Endothelial cell of umbilical vein (primary cell): Measurements from ENCODE around the gene SSC4D. TPM values are rescaled to one million over a fixed set of nuclear protein-coding genes. Genes with fewer than 3 reads are reported as not detected.

Experiments used
- BruUV-seq: library from RNA; stranded (reverse); fragments of 400-500 nt; replicated peaks from 2 replicates; lab custom pipeline; 2021; lab: Mats Ljungman, UMichigan
- CTCF ChIA-PET: fragments of 300-600, 350-600 bp; sonication (Branson Sonifier 250); formaldehyde crosslinking; loops from one replicate; lab custom pipeline; 2021; ENCODE audit warnings: antibody characterized with exemption, inconsistent platforms; lab: Charles Lee
- POLR2A ChIA-PET: fragments of 300-600, 350-600 bp; sonication (Branson Sonifier 250); formaldehyde crosslinking; loops from one replicate; lab custom pipeline; 2021; ENCODE audit warnings: antibody characterized with exemption, inconsistent platforms; lab: Charles Lee
- DNase-seq: peaks from one replicate; pipeline ENCODE4 v3.0.0-alpha.2; 2011; ENCODE audit warnings: low read depth, low spot score
- FAIRE-seq: peaks from 2 replicates; lab custom pipeline; 2011; peaks lifted over from hg19 to GRCh38; lab: Jason Lieb, UNC
- H2AFZ ChIP-seq: 2 replicates; pipeline ENCODE4 v1.6.0; 2012; ENCODE audit warnings: low read depth, low read length, control low read depth, inconsistent platforms
- H3K27ac ChIP-seq: 2 replicates; pipeline ENCODE4 v1.5.1; 2011; ENCODE audit warnings: low read depth, mild to moderate bottlenecking, control low read depth, low read length, moderate library complexity; ENCODE audit not compliant: insufficient read depth
- H3K27me3 ChIP-seq, 2 experiments: 2 replicates each; pipeline versions ENCODE4 v1.6.0 to v1.6.1; 2011; ENCODE audit warnings: low read length in 2 of 2, mixed read lengths in 1 of 2; ENCODE audit not compliant: control insufficient read depth in 2 of 2, insufficient read depth in 2 of 2
- H3K36me3 ChIP-seq, 2 experiments: 2 replicates in 1 of 2; 3 replicates in 1 of 2; pipeline ENCODE4 v1.5.1; 2011; ENCODE audit warnings: low read length in 2 of 2, mild to moderate bottlenecking in 1 of 2, moderate library complexity in 1 of 2; ENCODE audit not compliant: control insufficient read depth in 2 of 2, insufficient read depth in 2 of 2; ENCODE audit errors: extremely low read depth in 1 of 2
- H3K4me1 ChIP-seq: 3 replicates; pipeline ENCODE4 v1.5.1; 2011; ENCODE audit warnings: mild to moderate bottlenecking, low read length; ENCODE audit not compliant: control insufficient read depth, insufficient read depth; ENCODE audit errors: extremely low read depth
- H3K4me2 ChIP-seq: 2 replicates; pipeline ENCODE4 v1.6.1; 2011; ENCODE audit warnings: low read length, control low read depth, mixed read lengths; ENCODE audit not compliant: insufficient read depth
- H3K4me3 ChIP-seq, 3 experiments: fragments of 200-600 bp in 1 of 3; sonication (generic), shearing (Covaris generic) in 1 of 3; replicated peaks in 1 of 3; 2 replicates each; pipeline ENCODE4 v1.5.1; 2011 to 2016; ENCODE audit warnings: control low read depth in 3 of 3, low read length in 3 of 3, mild to moderate bottlenecking in 2 of 3, inconsistent platforms in 1 of 3, low read depth in 1 of 3, moderate library complexity in 1 of 3; ENCODE audit not compliant: insufficient read depth in 1 of 3
- H3K79me2 ChIP-seq: 2 replicates; pipeline ENCODE4 v1.6.0; 2012; ENCODE audit warnings: low read length, inconsistent platforms; ENCODE audit not compliant: control insufficient read depth, insufficient read depth
- H3K9ac ChIP-seq: replicated peaks from 2 replicates; pipeline ENCODE3; 2011; ENCODE audit warnings: low read length, control low read depth; ENCODE audit not compliant: insufficient read depth; ENCODE audit errors: extremely low read depth
- H3K9me1 ChIP-seq: replicated peaks from 3 replicates; pipeline ENCODE4 v1.6.0; 2011; ENCODE audit warnings: mild to moderate bottlenecking, low read length; ENCODE audit not compliant: control insufficient read depth, insufficient read depth; ENCODE audit errors: extremely low read depth
- H3K9me3 ChIP-seq: replicated peaks from 2 replicates; pipeline ENCODE4 v1.5.1; 2012; ENCODE audit warnings: low read length, inconsistent platforms; ENCODE audit not compliant: control insufficient read depth, insufficient read depth
- H4K20me1 ChIP-seq: replicated peaks from 2 replicates; pipeline ENCODE3; 2011; ENCODE audit warnings: mild to moderate bottlenecking, low read length; ENCODE audit not compliant: control insufficient read depth, insufficient read depth; ENCODE audit errors: extremely low read depth
- EZH2 ChIP-seq: IDR thresholded peaks from 2 replicates; pipeline ENCODE4 v1.6.1; 2012; ENCODE audit warnings: borderline replicate concordance, low read depth, mild to moderate bottlenecking, moderate library complexity, low read length, inconsistent platforms; ENCODE audit not compliant: severe bottlenecking
- FOS ChIP-seq: IDR thresholded peaks from 2 replicates; pipeline ENCODE4 v1.6.1; 2011; ENCODE audit warnings: mild to moderate bottlenecking, low read length, moderate library complexity, borderline replicate concordance; ENCODE audit not compliant: insufficient read depth
- GATA2 ChIP-seq: IDR thresholded peaks from 2 replicates; pipeline ENCODE4 v1.7.0; 2011; ENCODE audit warnings: low read depth, mild to moderate bottlenecking, moderate library complexity, mixed read lengths, low read length; ENCODE audit not compliant: insufficient read length, insufficient read depth
- JUN ChIP-seq: IDR thresholded peaks from 2 replicates; pipeline ENCODE4 v1.6.1; 2011; ENCODE audit warnings: borderline replicate concordance, low read depth; ENCODE audit not compliant: insufficient read length, insufficient read depth
- MAX ChIP-seq: IDR thresholded peaks from 2 replicates; pipeline ENCODE4 v1.6.1; 2011; ENCODE audit not compliant: insufficient read depth, insufficient read length
- POLR2A ChIP-seq: IDR thresholded peaks from 2 replicates; pipeline ENCODE4 v1.6.1; 2012; ENCODE audit warnings: low read depth, mild to moderate bottlenecking, control low read depth, low read length
- POLR2AphosphoS5 ChIP-seq: IDR thresholded peaks from 2 replicates; pipeline ENCODE4 v1.6.1; 2012; ENCODE audit warnings: low read depth, mild to moderate bottlenecking, control low read depth, low read length, moderate library complexity; ENCODE audit not compliant: insufficient read depth
- dilution Hi-C: fragments of 300-500 bp; cut with MboI; formaldehyde crosslinking; loops from one replicate; pipeline ENCODE4 v1.15.0; 2019; ENCODE audit warnings: low sequenced_read_pairs; ENCODE audit not compliant: extremely low pct_ligation_motif_present
- intact Hi-C: fragments of 100-400 bp; cut with micrococcal nuclease; formaldehyde crosslinking; loops from one replicate; pipeline ENCODE4 v1.10.0; 2022
- polyA plus RNA-seq, 4 experiments: library from polyadenylated mRNA; depleted of rRNA in 3 of 4; stranded (reverse) in 3 of 4; unstranded in 1 of 4; fragments of >200 nt; gene quantifications; 2 replicates each; pipeline versions ENCODE4 v1.2.1 to v1.2.3, GENCODE V29; 2011 to 2012; ENCODE audit warnings: missing spikeins in 1 of 4
- total RNA-seq: library from RNA; stranded (reverse); gene quantifications from 2 replicates; pipeline ENCODE4 v1.2.3, GENCODE V29; 2021

SSC4D gene
- total and polyA plus RNA-seq, 2 donors (not counting 3 experiments of a cell fraction or from before 2014, with no cell fraction given), result 0.46 to 0.88 TPM

GRCh38 chr7:76397409-76398183 is 11.9 kb downstream of the SSC4D start:
- Histone ChIP-seq H3K4me2 (peak overlapping the region; percentile 14), H3K79me2 (no peaks in the 10 kb centered on the region), H3K9ac (no peak overlapping the region), H3K36me3 (no peaks in the 10 kb centered on the region), H3K27ac (no peak overlapping the region), H4K20me1 (no peaks in the 10 kb centered on the region), H3K4me3 (peak overlapping the region in 1 of 3 experiments; percentile 29), H3K4me1 (peaks cover 4% of the 10 kb centered on the region), H3K9me3 (no peaks in the 10 kb centered on the region), H2AFZ (peak overlapping the region; percentile 72), H3K27me3 (no peaks in the 10 kb centered on the region), H3K9me1 (no peaks in the 10 kb centered on the region)
- dilution Hi-C loops (no loop called here), intact Hi-C loops (loop anchor here (1.0 kb wide), 1 partner anchor 38 kb away; no protein-coding TSS in a partner anchor)
- POLR2A ChIA-PET, result no interaction called here
- CTCF ChIA-PET, result interaction anchor here (0.6 kb wide), 1 partner anchor 42 kb away, joined by 3 read pairs; no protein-coding TSS in a partner anchor
- DNase-seq (peak; percentile 75), FAIRE-seq (peak; percentile 81)
- no TSS peak for BruUV-seq
- TF ChIP-seq POLR2A (peak; percentile 28), JUN (no peak), MAX (peak; percentile 75), GATA2 (no peak), EZH2 (no peak), POLR2AphosphoS5 (peak; percentile 67), FOS (no peak)
